ENCODE measurements around the gene S100PBP.
A peak's percentile ranks its signal among the peaks of the same experiment; 100 is the strongest.
"Not testable (repeated sequence)": the region's sequence is repeated elsewhere in the genome, so short reads cannot be mapped to it uniquely, and the experiment has no call there.

S100PBP gene

GRCh38 chr1:32784817-32785216, 32.6 kb upstream of the S100PBP start:
- no peak for DNase-seq (ENCODE audit: low read depth in 4 of 4, low spot score in 1 of 4)

- DNase-seq (ENCODE audit: low read depth in 4 of 4, low spot score in 1 of 4): no peak
Measured at GRCh38 chr1:32786856-32787255, 30.6 kb upstream of the S100PBP start.

GRCh38 chr1:32789356-32789755, 28.1 kb upstream of the S100PBP start:
- DNase-seq (ENCODE audit: low read depth in 4 of 4, low spot score in 1 of 4): not testable (repeated sequence)

DNA sequence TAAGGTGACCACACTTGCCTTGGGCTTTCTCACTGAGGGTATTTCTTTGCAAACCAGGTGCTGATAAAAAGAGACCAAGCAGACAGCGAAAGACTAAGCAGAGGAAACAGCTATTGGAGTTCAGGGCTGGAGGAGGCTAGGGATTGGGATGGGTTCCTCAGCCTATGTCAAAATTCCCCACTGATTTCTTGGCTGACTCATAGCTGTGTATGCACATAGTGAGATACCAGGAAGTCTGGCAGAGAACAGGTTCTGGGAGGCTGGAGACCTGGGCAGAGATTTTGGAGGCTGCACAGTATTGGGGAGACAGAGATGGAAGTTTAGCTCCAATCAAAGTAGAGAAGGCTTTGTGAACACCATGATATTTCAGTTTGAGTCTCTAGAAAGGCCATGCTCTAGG, 25.6 kb upstream of the S100PBP start:
- DNase-seq (ENCODE audit: low read depth in 4 of 4, low spot score in 1 of 4): no peak

- DNase-seq (ENCODE audit: low read depth in 4 of 4, low spot score in 1 of 4): not testable (repeated sequence)
Measured at GRCh38 chr1:32795763-32796162, 21.7 kb upstream of the S100PBP start.

- DNase-seq (ENCODE audit: low read depth in 4 of 4, low spot score in 1 of 4): no peak
Measured at GRCh38 chr1:32797456-32797855, 20.0 kb upstream of the S100PBP start.

DNA sequence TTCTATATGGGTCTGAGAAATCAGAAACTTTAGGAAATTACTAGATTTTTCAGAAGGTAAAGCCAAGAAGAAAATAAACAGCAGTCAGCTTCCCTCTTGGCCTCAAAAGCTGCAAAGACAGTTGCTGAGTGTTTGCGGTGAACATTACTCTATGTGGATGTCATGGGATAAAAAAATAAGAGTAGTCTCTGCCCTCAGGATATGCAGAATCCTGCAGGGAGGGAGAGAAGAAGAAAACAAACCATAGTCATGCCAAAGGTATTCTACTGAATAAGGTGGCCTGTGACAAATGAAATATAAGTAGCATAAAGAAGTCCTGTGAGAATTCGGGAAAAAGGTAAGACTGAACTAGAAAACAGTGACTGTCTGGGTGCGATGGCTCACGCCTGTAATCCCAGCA, 19.3 kb upstream of the S100PBP start:
- no peak for DNase-seq (ENCODE audit: low read depth in 4 of 4, low spot score in 1 of 4)

DNA sequence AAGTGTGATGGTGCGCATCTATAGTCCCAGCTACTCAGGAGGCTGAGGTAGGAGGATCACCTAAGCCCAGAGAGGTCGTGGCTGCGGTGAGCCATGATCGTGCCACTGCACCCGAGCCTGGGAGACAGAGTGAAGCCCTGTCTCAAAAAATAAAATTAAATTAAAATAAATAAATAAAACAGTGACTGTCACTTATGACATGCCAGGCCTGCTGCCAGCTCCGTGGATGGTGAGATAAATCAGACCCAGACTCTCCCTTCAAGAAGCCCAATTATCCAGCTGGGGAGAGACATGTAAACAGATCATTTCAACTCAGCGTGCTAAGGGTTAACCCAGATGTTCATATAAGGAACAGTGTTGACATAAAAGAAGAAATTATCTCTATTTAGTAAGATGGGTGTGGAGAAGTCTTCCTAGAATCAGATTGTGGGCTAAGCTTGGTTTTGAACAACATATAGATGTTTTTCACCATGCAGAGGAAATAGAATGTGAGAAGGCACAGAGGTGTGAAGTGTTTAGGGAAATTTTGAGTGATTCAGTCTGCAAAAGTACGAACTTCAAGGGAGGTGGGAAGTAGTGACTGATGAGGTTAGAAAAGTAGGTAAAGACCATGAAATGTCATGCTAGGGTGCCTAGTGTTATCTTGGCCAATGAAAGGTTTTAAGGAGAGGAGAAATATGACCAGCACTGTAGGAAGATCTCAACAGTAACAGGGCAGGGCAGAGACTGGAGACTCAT, 18.6 kb upstream of the S100PBP start:
- DNase-seq (ENCODE audit: low read depth in 4 of 4, low spot score in 1 of 4): no peak

GRCh38 chr1:32801096-32801715, 16.2 kb upstream of the S100PBP start:
- peak in 1 of 4 experiments; percentile 11 for DNase-seq (ENCODE audit: low read depth in 4 of 4, low spot score in 1 of 4)

GRCh38 chr1:32804460-32804859, 13.0 kb upstream of the S100PBP start:
- DNase-seq (ENCODE audit: low read depth in 4 of 4, low spot score in 1 of 4): not testable (repeated sequence)

DNA sequence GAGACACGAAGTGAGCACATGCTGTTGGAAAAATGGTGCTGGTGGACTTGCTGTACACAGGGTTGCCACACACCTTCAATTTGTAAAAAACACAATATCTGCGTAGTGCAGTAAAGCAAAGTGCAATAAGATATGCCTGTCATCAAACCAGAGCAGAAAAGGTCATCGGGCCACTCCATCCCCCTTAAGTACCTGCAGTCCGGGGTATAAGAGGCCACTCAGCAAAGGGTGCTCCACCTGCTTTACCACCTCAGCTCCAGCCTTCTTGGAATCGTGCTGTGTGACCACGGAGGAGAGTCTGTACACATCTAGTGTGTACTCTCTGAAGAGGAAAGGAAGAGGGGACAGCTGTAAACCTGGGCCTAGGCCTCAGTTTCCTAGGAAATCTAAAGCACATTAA, 11.2 kb upstream of the S100PBP start:
- DNase-seq (ENCODE audit: low read depth in 4 of 4, low spot score in 1 of 4): no peak

GRCh38 chr1:32806910-32807523, 10.4 kb upstream of the S100PBP start:
- DNase-seq (ENCODE audit: low read depth in 4 of 4, low spot score in 1 of 4): no peak

- no peak for DNase-seq (ENCODE audit: low read depth in 4 of 4, low spot score in 1 of 4)
Measured at GRCh38 chr1:32808580-32808979, 8.9 kb upstream of the S100PBP start.

DNA sequence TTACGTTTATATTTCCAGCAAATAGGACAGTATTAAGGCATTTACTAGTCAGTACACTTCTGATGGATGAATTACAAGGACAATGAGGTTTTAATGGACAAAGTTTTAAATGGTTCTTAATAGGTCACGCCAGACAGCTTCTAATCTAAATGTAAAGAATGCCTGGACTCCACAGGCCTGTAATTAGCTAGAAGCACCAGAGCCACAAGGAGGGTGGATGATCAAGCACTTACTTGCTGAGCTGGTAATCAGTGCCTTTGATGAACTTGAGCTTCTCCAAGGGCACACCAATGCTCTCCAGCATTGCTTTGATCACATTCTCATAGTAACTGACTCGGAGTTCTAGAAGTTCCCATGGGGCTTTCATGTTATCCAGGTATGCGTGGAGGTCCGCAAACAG, 7.1 kb upstream of the S100PBP start:
- DNase-seq (ENCODE audit: low read depth in 4 of 4, low spot score in 1 of 4): no peak

GRCh38 chr1:32811265-32811664, 6.2 kb upstream of the S100PBP start:
- DNase-seq (ENCODE audit: low read depth in 4 of 4, low spot score in 1 of 4): no peak

DNA sequence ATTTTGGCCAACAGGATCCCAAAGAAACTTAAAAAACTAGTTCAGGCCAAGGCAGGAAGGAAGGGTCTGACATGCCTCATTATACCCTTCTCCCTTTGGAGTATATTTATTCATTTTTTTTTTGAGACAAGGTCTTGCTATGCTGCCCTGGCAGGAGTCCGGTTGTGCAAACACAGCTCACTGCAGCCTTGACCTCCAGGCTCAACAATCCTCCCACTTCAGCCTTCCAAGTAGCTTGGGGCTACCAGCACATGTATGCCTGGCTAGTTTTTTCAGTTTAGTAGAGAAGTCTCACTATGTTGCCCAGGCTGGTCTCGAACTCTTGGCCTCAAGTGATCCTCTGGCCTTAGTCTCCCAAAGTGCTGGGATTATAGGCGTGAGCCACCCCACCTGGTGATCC, 5.5 kb upstream of the S100PBP start:
- no peak for DNase-seq (ENCODE audit: low read depth in 4 of 4, low spot score in 1 of 4)

GRCh38 chr1:32813941-32814739, 3.3 kb upstream of the S100PBP start:
- no peak for DNase-seq (ENCODE audit: low read depth in 4 of 4, low spot score in 1 of 4)

GRCh38 chr1:32816676-32817158, 736 bp upstream of the S100PBP start:
- DNase-seq (ENCODE audit: low read depth in 4 of 4, low spot score in 1 of 4): no peak

DNA sequence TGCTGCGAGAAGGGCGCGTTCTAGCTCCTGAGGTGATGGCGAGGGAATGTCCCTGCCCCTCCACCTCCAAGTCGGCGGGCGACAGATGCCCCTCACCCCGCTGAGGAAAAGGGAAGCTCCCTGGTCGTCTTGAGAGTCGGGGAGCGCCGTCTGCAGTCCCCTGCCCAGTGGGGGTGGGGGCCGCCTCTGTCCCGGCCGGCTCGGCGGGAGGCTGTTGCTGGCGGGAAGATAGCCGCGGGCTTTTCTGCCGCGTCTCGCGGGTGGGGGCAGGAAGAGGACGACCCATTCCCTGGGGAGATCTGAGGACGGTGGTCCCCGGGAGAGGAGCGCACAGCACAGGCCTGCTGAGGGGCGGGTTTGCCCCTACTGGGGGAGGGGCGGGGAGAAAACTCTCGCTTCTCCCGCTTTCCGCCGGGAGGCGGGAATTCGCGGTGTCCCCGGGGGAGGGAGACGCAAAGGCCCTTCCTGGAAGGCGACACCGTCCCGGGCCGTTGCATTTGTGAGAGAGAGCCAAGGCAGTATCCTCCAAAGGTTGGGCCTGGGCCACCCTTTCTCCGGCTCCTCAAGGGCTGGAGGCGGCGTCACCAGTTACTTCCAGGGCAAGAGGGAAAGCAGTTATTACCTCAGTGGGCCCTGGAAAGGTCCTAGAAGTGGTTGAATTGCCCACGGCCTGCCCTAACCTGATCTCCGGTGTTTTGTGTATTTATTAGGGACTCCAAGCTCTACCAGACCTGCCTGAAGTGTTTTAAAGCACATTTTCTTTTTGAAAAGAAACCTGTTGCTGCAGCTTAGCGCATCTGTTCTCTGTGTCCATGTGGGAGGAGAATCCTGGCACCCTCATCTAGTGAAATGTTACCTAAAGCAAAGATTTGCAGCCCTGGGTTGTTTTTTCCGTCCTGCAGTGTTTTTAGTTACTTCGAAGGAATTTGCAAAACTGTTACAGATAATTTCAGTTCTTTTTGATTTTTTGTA, 648 bp downstream of the S100PBP start:
- DNase-seq (ENCODE audit: low read depth in 4 of 4, low spot score in 1 of 4): peak in 1 of 4 experiments; percentile 19

DNA sequence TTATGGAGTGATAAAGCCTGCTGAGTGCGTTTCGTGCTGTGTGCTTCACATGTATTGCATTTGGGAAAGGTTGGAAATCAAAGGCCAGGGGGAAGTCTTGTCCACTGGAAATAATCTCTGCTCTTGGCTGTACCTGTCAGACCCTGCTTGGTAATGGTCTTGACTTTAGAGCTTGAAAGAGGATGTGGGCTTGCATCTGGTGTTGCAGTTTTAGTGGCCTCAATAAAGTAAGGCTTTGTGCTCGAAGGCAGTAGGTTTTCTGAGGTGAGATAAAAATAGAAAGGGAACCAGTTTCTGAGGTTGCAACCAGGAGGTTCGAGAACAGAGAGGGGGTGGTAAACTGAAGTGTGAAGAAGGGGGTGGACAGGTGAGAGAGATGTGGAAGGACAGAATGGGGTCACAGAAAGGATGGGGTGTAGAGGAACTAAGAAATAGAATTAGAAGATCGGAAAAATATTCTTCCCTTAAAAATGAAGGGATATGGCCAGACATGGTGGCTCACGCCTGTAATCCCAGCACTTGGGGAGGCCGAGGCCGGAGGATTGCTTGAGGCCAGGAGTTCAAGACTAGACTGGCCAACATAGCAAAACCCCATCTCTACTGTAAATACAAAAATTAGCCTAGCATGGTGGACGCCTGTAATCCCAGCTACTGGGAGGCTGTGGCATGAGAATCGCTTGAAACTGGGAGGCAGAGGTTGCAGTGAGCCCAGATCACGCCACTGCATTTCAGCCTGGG, 1.5 kb downstream of the S100PBP start:
- DNase-seq (ENCODE audit: low read depth in 4 of 4, low spot score in 1 of 4): no peak

All from stimulated activated CD4-positive, alpha-beta T cell treated with anti-CD3 and anti-CD28 coated beads, Interleukin-1b, Interleukin-23, amount 100 ng/mL, for 24 hours (primary cell).